MM.1S (cell line): ENCODE results near the gene CISD3.

ENCODE experiments used
- DNase-seq: peaks from one replicate; pipeline ENCODE4 v3.0.0-alpha.2; 2015
- H2AFZ ChIP-seq: fragments of 300-600 bp; sonication (generic); 2 replicates; pipeline ENCODE4 v1.6.0; 2016; ENCODE audit warnings: antibody characterized with exemption, low read length
- H3F3A ChIP-seq: fragments of 300-600 bp; sonication (generic); 2 replicates; pipeline ENCODE4 v1.6.1; 2016; ENCODE audit warnings: mild to moderate bottlenecking, antibody characterized with exemption, low read length, moderate library complexity, mixed read lengths; ENCODE audit not compliant: insufficient read depth
- H3K27ac ChIP-seq: fragments of 300-600 bp; sonication (generic); 2 replicates; pipeline ENCODE4 v1.5.1; 2016; ENCODE audit warnings: mild to moderate bottlenecking, low read length
- H3K27me3 ChIP-seq: fragments of 300-600 bp; sonication (generic); replicated peaks from 2 replicates; pipeline ENCODE4 v1.6.0; 2016; ENCODE audit warnings: low read length; ENCODE audit not compliant: insufficient read depth
- H3K36me3 ChIP-seq: fragments of 300-600 bp; sonication (generic); replicated peaks from 2 replicates; pipeline ENCODE4 v1.6.1; 2016; ENCODE audit warnings: mild to moderate bottlenecking, low read length, mixed read lengths; ENCODE audit not compliant: insufficient read depth
- H3K4me1 ChIP-seq: fragments of 300-600 bp; sonication (generic); 2 replicates; pipeline ENCODE4 v1.6.1; 2016; ENCODE audit warnings: low read length, mixed read lengths
- H3K4me2 ChIP-seq: fragments of 300-600 bp; sonication (generic); 2 replicates; pipeline ENCODE4 v1.6.0; 2016; ENCODE audit warnings: low read depth, low read length
- H3K4me3 ChIP-seq: fragments of 300-600 bp; sonication (generic); 2 replicates; pipeline ENCODE4 v1.5.1; 2016; ENCODE audit warnings: low read length, mixed read lengths
- H3K79me2 ChIP-seq: fragments of 300-600 bp; sonication (generic); 2 replicates; pipeline ENCODE4 v1.6.1; 2016; ENCODE audit warnings: mixed run types, low read length, mixed read lengths
- H3K9ac ChIP-seq: fragments of 300-600 bp; sonication (generic); 2 replicates; pipeline ENCODE4 v1.6.1; 2016; ENCODE audit warnings: low read length, mixed read lengths
- H3K9me2 ChIP-seq: fragments of 300-600 bp; sonication (generic); replicated peaks from 2 replicates; pipeline ENCODE4 v1.6.1; 2016; ENCODE audit warnings: mild to moderate bottlenecking, low read length, mixed read lengths; ENCODE audit not compliant: insufficient read depth
- H3K9me3 ChIP-seq: fragments of 300-600 bp; sonication (generic); replicated peaks from 2 replicates; pipeline ENCODE4 v1.6.1; 2016; ENCODE audit warnings: mild to moderate bottlenecking, low read length, mixed read lengths; ENCODE audit not compliant: insufficient read depth
- H4K20me1 ChIP-seq: fragments of 300-600 bp; sonication (generic); 2 replicates; pipeline ENCODE4 v1.6.1; 2016; ENCODE audit warnings: mild to moderate bottlenecking, low read length, moderate library complexity, mixed read lengths; ENCODE audit not compliant: insufficient read depth
- EZH2 ChIP-seq: fragments of 300-600 bp; sonication (generic); optimal IDR thresholded peaks from 2 replicates; pipeline ENCODE3; 2017; ENCODE audit warnings: low read depth, mild to moderate bottlenecking, antibody characterized with exemption, low read length, mixed read lengths
- EZH2phosphoT487 ChIP-seq: fragments of 300-600 bp; sonication (generic); IDR thresholded peaks from 2 replicates; pipeline ENCODE4 v1.6.1; 2018; ENCODE audit warnings: antibody characterized with exemption, low read length
- TF ChIP-seq, protein P1 (sequence below): fragments of 300-600 bp; sonication (generic); IDR thresholded peaks from 2 replicates; pipeline ENCODE4 v1.5.1; 2016; ENCODE audit warnings: antibody characterized with exemption, low read length, mixed read lengths

Gene CISD3

DNA sequence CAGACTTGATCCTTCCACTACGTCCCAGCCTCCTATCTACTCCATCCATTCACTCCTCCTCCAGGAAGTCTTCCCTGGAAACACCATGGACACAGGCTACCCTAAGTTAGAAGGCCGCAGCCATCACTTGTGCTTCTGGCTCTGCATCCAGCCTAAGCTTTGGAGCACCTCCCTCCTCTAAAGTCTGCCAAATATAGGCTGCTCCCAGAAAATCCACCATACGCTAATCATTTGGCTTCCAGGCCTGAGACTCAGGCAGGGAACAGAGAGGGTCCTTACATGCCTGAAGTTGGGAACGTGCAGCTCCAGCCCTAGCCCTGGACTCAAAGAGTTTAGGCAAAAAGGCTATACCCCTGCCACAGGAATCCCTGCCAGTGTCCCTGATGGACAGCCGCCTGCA is 11.3 kb downstream of the CISD3 start:
- Histone ChIP-seq H4K20me1 (no peaks in the 10 kb centered on the region), H3K79me2 (no peaks in the 10 kb centered on the region)

DNA sequence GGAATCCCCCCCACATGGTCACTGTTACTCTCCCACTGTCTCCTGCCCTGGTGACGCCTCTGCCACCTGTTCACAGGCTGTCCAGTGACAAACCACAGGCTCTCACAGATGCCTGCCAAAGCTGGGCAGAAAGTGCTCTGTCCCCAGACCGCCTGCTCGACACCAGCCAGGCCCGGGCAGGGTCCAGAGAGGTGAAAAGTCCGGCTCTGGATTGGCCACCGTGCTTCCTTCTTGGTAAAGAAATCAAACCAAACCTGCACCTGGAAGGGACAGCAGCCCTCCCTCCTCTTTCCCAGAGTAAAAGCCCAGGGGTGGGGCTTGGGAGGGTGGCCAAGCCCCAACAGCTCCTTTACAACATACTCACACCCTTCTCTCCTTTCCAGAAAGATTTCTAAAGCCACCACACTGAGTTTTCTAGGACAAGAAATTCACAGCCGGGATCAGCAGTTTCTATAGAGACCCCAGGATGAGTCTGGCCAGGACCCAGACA is 11.8 kb downstream of the CISD3 start:
- Histone ChIP-seq H3K36me3 (no peaks in the 10 kb centered on the region), H3K79me2 (no peaks in the 10 kb centered on the region), H3K27me3 (peaks cover 12% of the 10 kb centered on the region), H4K20me1 (no peaks in the 10 kb centered on the region), H2AFZ (no peak overlapping the region), H3F3A (0 out of 2 replicates have a peak, but pooled peaks cover 4% of the 10 kb centered on the region), H3K4me2 (no peak overlapping the region), H3K4me3 (no peak overlapping the region), H3K9me3 (no peaks in the 10 kb centered on the region), H3K9me2 (no peaks in the 10 kb centered on the region), H3K27ac (no peak overlapping the region), H3K9ac (no peak overlapping the region), H3K4me1 (peaks cover 6% of the 10 kb centered on the region; the same call in 1 of the 2 replicates)
- TF ChIP-seq EZH2phosphoT487 (no peak), EZH2 (no peak)
- TF ChIP-seq, protein P1, sequence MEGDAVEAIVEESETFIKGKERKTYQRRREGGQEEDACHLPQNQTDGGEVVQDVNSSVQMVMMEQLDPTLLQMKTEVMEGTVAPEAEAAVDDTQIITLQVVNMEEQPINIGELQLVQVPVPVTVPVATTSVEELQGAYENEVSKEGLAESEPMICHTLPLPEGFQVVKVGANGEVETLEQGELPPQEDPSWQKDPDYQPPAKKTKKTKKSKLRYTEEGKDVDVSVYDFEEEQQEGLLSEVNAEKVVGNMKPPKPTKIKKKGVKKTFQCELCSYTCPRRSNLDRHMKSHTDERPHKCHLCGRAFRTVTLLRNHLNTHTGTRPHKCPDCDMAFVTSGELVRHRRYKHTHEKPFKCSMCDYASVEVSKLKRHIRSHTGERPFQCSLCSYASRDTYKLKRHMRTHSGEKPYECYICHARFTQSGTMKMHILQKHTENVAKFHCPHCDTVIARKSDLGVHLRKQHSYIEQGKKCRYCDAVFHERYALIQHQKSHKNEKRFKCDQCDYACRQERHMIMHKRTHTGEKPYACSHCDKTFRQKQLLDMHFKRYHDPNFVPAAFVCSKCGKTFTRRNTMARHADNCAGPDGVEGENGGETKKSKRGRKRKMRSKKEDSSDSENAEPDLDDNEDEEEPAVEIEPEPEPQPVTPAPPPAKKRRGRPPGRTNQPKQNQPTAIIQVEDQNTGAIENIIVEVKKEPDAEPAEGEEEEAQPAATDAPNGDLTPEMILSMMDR: no peak
- no peak for DNase-seq

More for the DNA sequence above, 11.3 kb downstream of the CISD3 start:
- no peak overlapping the region for H2AFZ ChIP-seq
- H3K4me1 ChIP-seq: peaks cover under 1% of the 10 kb centered on the region; the same call in 1 of the 2 replicates
- H3K36me3 ChIP-seq: no peaks in the 10 kb centered on the region
- H3F3A ChIP-seq: 0 out of 2 replicates have a peak, but pooled peaks cover under 1% of the 10 kb centered on the region
- H3K4me3 ChIP-seq: no peak overlapping the region
- no peaks in the 10 kb centered on the region for H3K9me2 ChIP-seq
- H3K27me3 ChIP-seq: peaks cover 8% of the 10 kb centered on the region; the same call in 1 of the 2 replicates
- H3K27ac ChIP-seq: no peak overlapping the region
- no peak for DNase-seq
- no peak overlapping the region for H3K4me2 ChIP-seq
- TF ChIP-seq, protein P1: no peak
- TF ChIP-seq EZH2phosphoT487 (no peak), EZH2 (no peak)
- no peaks in the 10 kb centered on the region for H3K9me3 ChIP-seq
- H3K9ac ChIP-seq: no peak overlapping the region

DNA sequence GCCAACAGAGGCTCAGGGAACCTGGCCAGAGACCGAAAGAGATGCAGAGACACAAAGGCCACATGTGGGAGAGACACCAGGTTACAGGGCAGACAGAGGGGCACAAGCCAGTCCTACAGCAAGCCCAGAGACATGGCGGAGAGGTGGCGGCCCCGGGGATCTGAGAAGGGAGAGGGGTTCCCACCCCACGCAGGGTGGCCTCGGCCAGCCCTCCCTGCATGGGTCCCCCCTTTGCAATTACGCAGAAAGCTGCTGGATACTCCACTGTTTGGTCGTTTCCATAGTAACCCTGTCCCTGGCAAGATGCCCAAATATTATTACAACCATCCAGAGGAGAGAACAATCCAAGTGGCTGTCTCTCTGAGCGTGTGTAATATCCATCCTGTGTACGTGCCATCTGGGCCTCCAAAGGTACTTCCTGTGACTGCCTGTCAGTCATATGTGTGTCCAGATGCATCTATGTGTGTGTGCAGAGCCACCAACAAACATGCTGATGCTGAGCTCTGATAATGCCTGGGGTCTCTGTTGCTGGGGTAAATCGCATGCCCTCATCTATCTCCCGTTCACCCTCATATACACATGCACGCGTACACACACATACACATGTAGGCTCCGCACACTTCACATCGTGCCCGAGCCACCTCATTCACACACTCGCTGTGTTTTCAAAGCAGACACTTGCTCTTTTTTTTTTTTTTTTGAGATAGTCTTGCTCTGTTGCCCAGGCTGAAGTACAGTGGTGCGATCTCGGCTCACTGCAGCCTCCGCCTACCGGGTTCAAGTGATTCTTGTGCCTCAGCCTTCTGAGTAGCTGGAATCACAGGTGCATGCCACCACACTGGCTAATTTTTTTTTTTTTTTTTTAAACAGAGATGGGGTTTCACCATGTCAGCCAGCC is 12.5 kb downstream of the CISD3 start:
- no peak overlapping the region for H3K27ac ChIP-seq
- no peaks in the 10 kb centered on the region for H3K9me3 ChIP-seq
- no peaks in the 10 kb centered on the region for H3K36me3 ChIP-seq
- DNase-seq: no peak
- no peak overlapping the region for H2AFZ ChIP-seq
- H3K4me1 ChIP-seq: peaks cover 8% of the 10 kb centered on the region; the same call in 1 of the 2 replicates
- H3K4me2 ChIP-seq: no peak overlapping the region
- no peaks in the 10 kb centered on the region for H3K79me2 ChIP-seq
- H3K27me3 ChIP-seq: peaks cover 16% of the 10 kb centered on the region
- 0 out of 2 replicates have a peak, but pooled peaks cover 4% of the 10 kb centered on the region for H3F3A ChIP-seq
- H3K9me2 ChIP-seq: no peaks in the 10 kb centered on the region
- H4K20me1 ChIP-seq: no peaks in the 10 kb centered on the region
- H3K4me3 ChIP-seq: no peak overlapping the region
- no peak overlapping the region for H3K9ac ChIP-seq
- no peak for TF ChIP-seq EZH2
- TF ChIP-seq, protein P1: no peak
- no peak for TF ChIP-seq EZH2phosphoT487
